Measurements from ENCODE around the gene RUNX1. TPM values are rescaled to one million over a fixed set of nuclear protein-coding genes. Genes with fewer than 3 reads are reported as not detected.

RUNX1 gene
- total RNA-seq, 1 donor from 2014 or later = 2.0 TPM

- DNase-seq = no peak
Measured at GRCh38 chr21:34923626-34924025, 125.5 kb downstream of the RUNX1 start.

- DNase-seq = no peak
Measured at GRCh38 chr21:34923202-34923601, 125.9 kb downstream of the RUNX1 start.

- no peak for DNase-seq
Measured at GRCh38 chr21:34922479-34922878, 126.6 kb downstream of the RUNX1 start.

GRCh38 chr21:34921151-34921550 is 128.0 kb downstream of the RUNX1 start:
- DNase-seq = no peak

- no peak for DNase-seq
Measured at GRCh38 chr21:34919406-34919805, 129.7 kb downstream of the RUNX1 start.

GRCh38 chr21:34916446-34916845 is 132.7 kb downstream of the RUNX1 start:
- no peak for DNase-seq

- no peak for DNase-seq
Measured at GRCh38 chr21:34915364-34915841, 133.7 kb downstream of the RUNX1 start.

- DNase-seq = no peak
Measured at GRCh38 chr21:34914239-34914638, 134.9 kb downstream of the RUNX1 start.

GRCh38 chr21:34913811-34914210 is 135.3 kb downstream of the RUNX1 start:
- DNase-seq = no peak

- DNase-seq = no peak
Measured at GRCh38 chr21:34912022-34912945, 136.8 kb downstream of the RUNX1 start.

GRCh38 chr21:34911360-34911759 is 137.7 kb downstream of the RUNX1 start:
- no peak for DNase-seq

GRCh38 chr21:34910396-34910795 is 138.7 kb downstream of the RUNX1 start:
- DNase-seq = peak; percentile 12

- DNase-seq = no peak
Measured at GRCh38 chr21:34909492-34910292, 139.4 kb downstream of the RUNX1 start.

- DNase-seq = no peak
Measured at GRCh38 chr21:34908419-34909055, 140.6 kb downstream of the RUNX1 start.

GRCh38 chr21:34907461-34908418 is 141.4 kb downstream of the RUNX1 start:
- DNase-seq = no peak

GRCh38 chr21:34906401-34906800 is 142.7 kb downstream of the RUNX1 start:
- DNase-seq = no peak

GRCh38 chr21:34905218-34905537 is 143.9 kb downstream of the RUNX1 start:
- no peak for DNase-seq

- no peak for DNase-seq
Measured at GRCh38 chr21:34904526-34905217, 144.4 kb downstream of the RUNX1 start.

GRCh38 chr21:34900376-34900775 is 148.7 kb downstream of the RUNX1 start:
- DNase-seq = no peak

GRCh38 chr21:34899760-34900159 is 149.3 kb downstream of the RUNX1 start:
- DNase-seq = no peak

- DNase-seq = no peak
Measured at GRCh38 chr21:34899302-34899701, 149.8 kb downstream of the RUNX1 start.
